HCT116 (cell line): ENCODE measurements around the gene RANGAP1. TPM values are rescaled to one million over a fixed set of nuclear protein-coding genes. Genes with fewer than 3 reads are reported as not detected.

Experiments
- ATAC-seq: fragments of 200-7000 bp; cut with Tn5 transposase; 2 replicates; pipeline ENCODE4 v1.9.1; 2020; ENCODE audit warnings: mild to moderate bottlenecking, moderate library complexity
- BruUV-seq: library from RNA; stranded (reverse); fragments of 400-500 nt; replicated peaks from 2 replicates; lab custom pipeline; 2021; lab: Mats Ljungman, UMichigan
- CTCF ChIA-PET: fragments of 300-600 bp; sonication (Branson Sonifier 250); formaldehyde crosslinking; loops from one replicate; lab custom pipeline; 2021; ENCODE audit warnings: antibody characterized with exemption; lab: Charles Lee
- POLR2A ChIA-PET: fragments of 300-600, 350-600 bp; sonication (Branson Sonifier 250); formaldehyde crosslinking; loops from one replicate; lab custom pipeline; 2021; ENCODE audit warnings: antibody characterized with exemption; lab: Charles Lee
- RAD21 ChIA-PET, 2 experiments: fragments of 300-600 bp; sonication (Branson Sonifier 250); formaldehyde crosslinking; loops; one replicate each; lab custom pipeline; 2023; ENCODE audit warnings: low total read pairs in 2 of 2; ENCODE audit not compliant: uncharacterized antibody in 2 of 2, unreplicated experiment in 2 of 2, low non-redundant PET in 1 of 2; lab: Charles Lee
- DNase-seq: peaks from one replicate; pipeline ENCODE4 v3.0.0-alpha.2; 2010; ENCODE audit warnings: low read depth, low spot score
- H2AFZ ChIP-seq: fragments of 200-600 bp; shearing (Covaris generic), sonication (generic); 2 replicates; pipeline ENCODE4 v1.6.1; 2017; ENCODE audit warnings: low read depth, mixed run types, mixed read lengths, antibody characterized with exemption, low read length; ENCODE audit not compliant: poor library complexity, severe bottlenecking
- H3K27ac ChIP-seq: 2 replicates; pipeline ENCODE4 v1.5.1; 2012; ENCODE audit warnings: low read depth, low read length
- H3K27me3 ChIP-seq: fragments of 200-600 bp; sonication (generic); 2 replicates; pipeline ENCODE4 v1.6.1; 2016; ENCODE audit warnings: mixed run types, low read length, mixed read lengths; ENCODE audit not compliant: insufficient read depth
- H3K36me3 ChIP-seq, 2 experiments: fragments of 200-500 bp in 1 of 2; fragments of 200-600 bp in 1 of 2; sonication (Bioruptor generic) in 1 of 2; sonication (generic) in 1 of 2; 2 replicates each; pipeline versions ENCODE4 v1.5.1 to v1.6.1; 2014 to 2016; ENCODE audit warnings: low read length in 2 of 2, inconsistent platforms in 1 of 2, mixed read lengths in 1 of 2, mixed run types in 1 of 2; ENCODE audit not compliant: insufficient read depth in 2 of 2, control insufficient read depth in 1 of 2
- H3K4me1 ChIP-seq, 2 experiments: fragments of 200-600 bp in 1 of 2; sonication (generic) in 1 of 2; 2 replicates each; pipeline versions ENCODE4 v1.5.1 to v1.6.1; 2012 to 2017; ENCODE audit warnings: low read length in 2 of 2, inconsistent platforms in 1 of 2, mild to moderate bottlenecking in 1 of 2, mixed read lengths in 1 of 2, mixed run types in 1 of 2, moderate library complexity in 1 of 2; ENCODE audit not compliant: insufficient read depth in 2 of 2, control insufficient read depth in 1 of 2
- H3K4me2 ChIP-seq: fragments of 200-600 bp; sonication (generic); 2 replicates; pipeline ENCODE4 v1.6.1; 2017; ENCODE audit warnings: mixed run types, low read length, mixed read lengths
- H3K4me3 ChIP-seq, 2 experiments: fragments of 200-600 bp in 1 of 2; sonication (generic) in 1 of 2; replicated peaks in 1 of 2; 2 replicates each; pipeline ENCODE4 v1.5.1; 2011 to 2016; ENCODE audit warnings: low read length in 2 of 2, control low read depth in 1 of 2, low read depth in 1 of 2, mild to moderate bottlenecking in 1 of 2, mixed read lengths in 1 of 2, mixed run types in 1 of 2
- H3K79me2 ChIP-seq: fragments of 200-600 bp; sonication (generic); 2 replicates; pipeline ENCODE4 v1.6.1; 2017; ENCODE audit warnings: mild to moderate bottlenecking, mixed run types, low read length, moderate library complexity, mixed read lengths; ENCODE audit not compliant: insufficient read depth
- H3K9ac ChIP-seq: fragments of 200-600 bp; sonication (generic); 2 replicates; pipeline ENCODE4 v1.6.1; 2016; ENCODE audit warnings: low read length, mixed read lengths
- H3K9me2 ChIP-seq: fragments of 200-600 bp; sonication (generic), shearing (Covaris generic); 2 replicates; pipeline ENCODE4 v1.6.1; 2017; ENCODE audit warnings: mixed run types, mild to moderate bottlenecking, moderate library complexity; ENCODE audit not compliant: insufficient read depth
- H3K9me3 ChIP-seq, 2 experiments: fragments of 200-500 bp in 1 of 2; fragments of 200-600 bp in 1 of 2; sonication (Bioruptor generic) in 1 of 2; sonication (generic) in 1 of 2; 2 replicates each; pipeline ENCODE4 v1.6.1; 2014 to 2017; ENCODE audit warnings: low read length in 2 of 2, mixed read lengths in 2 of 2, inconsistent platforms in 1 of 2, low read depth in 1 of 2, mild to moderate bottlenecking in 1 of 2, mixed run types in 1 of 2, moderate library complexity in 1 of 2; ENCODE audit not compliant: control insufficient read depth in 1 of 2, insufficient read depth in 1 of 2
- H4K20me1 ChIP-seq: fragments of 200-600 bp; sonication (generic), shearing (Covaris generic); 2 replicates; pipeline ENCODE4 v1.6.1; 2017; ENCODE audit warnings: mixed run types, mild to moderate bottlenecking, moderate library complexity; ENCODE audit not compliant: insufficient read depth
- POLR2A ChIP-seq: IDR thresholded peaks from 2 replicates; pipeline ENCODE4 v1.7.0; 2011; ENCODE audit warnings: borderline replicate concordance; ENCODE audit not compliant: insufficient read depth, insufficient read length; ENCODE audit errors: extremely low read depth
- POLR2AphosphoS5 ChIP-seq: IDR thresholded peaks from 2 replicates; pipeline ENCODE4 v1.6.1; 2011; ENCODE audit warnings: mild to moderate bottlenecking, low read depth, low read length, moderate library complexity
- ZFX ChIP-seq: fragments of 450-650 bp; IDR thresholded peaks from 2 replicates; pipeline ENCODE4 v1.6.1; 2017
- ZNF274 ChIP-seq: fragments of 200-500 bp; sonication (Bioruptor generic); IDR thresholded peaks from 2 replicates; pipeline ENCODE4 v1.6.1; 2014; ENCODE audit warnings: mild to moderate bottlenecking, low read depth, low read length, inconsistent platforms
- intact Hi-C: fragments of 100-400 bp; cut with micrococcal nuclease; formaldehyde crosslinking; loops from 2 replicates; pipeline ENCODE4 v1.10.0; 2022
- total RNA-seq: library from RNA; stranded (reverse); gene quantifications from one replicate; pipeline ENCODE4 v1.2.1, GENCODE V29; 2021; ENCODE audit not compliant: unreplicated experiment
- TF ChIP-seq, protein P1 (sequence below), 3 experiments: fragments of 200-600 bp in 1 of 3; sonication (generic) in 1 of 3; IDR thresholded peaks in 2 of 3; conservative IDR thresholded peaks in 1 of 3; 2 replicates each; pipeline ENCODE4 v1.5.1; 2012 to 2017; ENCODE audit warnings: low read depth in 2 of 3, low read length in 2 of 3, antibody characterized with exemption in 1 of 3, borderline replicate concordance in 1 of 3, control low read depth in 1 of 3, mild to moderate bottlenecking in 1 of 3, mixed read lengths in 1 of 3, mixed run types in 1 of 3, moderate library complexity in 1 of 3; ENCODE audit not compliant: insufficient read depth in 1 of 3

RANGAP1 gene
- total RNA-seq, 1 experiment from 2014 or later: 121 TPM

DNA sequence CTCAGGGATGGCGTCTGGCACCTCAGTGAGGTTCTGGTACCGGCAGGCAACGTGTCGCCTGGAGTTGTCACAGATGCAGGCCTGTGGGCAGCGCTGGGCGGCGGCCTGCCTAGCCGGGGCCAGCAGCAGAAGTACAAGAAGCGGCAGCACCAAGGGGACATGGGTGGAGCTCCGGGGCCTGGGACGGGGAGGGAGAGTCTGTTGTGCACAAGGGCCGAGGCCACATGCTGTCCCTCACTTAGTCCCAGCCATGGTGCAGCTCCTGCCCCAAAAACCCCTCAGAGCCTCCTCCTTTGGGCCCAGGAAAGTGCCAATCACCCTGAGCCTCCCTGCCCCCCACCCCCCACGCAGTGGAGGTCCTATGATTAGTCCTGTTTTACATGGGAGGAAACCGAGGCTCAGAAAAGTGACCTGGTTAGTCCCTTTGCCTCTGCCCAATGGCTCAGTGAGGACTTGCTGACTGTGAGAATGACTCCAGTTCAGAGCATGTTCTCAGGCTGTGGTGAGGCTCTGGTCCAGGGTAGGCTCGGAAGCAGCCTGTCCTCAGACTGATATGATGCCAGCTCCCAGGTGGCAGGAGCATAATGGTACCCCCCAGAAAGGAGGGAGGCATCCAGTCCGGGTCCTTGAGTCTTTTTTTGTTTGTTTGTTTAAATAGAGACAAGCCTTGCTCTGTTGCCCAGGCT is 46.4 kb downstream of the RANGAP1 start:
- DNase-seq: no peak
- BruUV-seq: no TSS peak
- Histone ChIP-seq H3K4me2 (no peak overlapping the region), H3K27ac (no peak overlapping the region), H3K9ac (no peak overlapping the region), H3K27me3 (no peaks in the 10 kb centered on the region), H4K20me1 (peaks cover 4% of the 10 kb centered on the region; the same call in 1 of the 2 replicates), H3K36me3 (no peaks in the 10 kb centered on the region), H3K4me1 (peaks cover 11 to 13% of the 10 kb centered on the region in 2 experiments; a peak in 3 of 4 replicates), H3K9me3 (no peaks in the 10 kb centered on the region), H3K79me2 (no peaks in the 10 kb centered on the region), H3K9me2 (no peaks in the 10 kb centered on the region), H3K4me3 (no peak overlapping the region), H2AFZ (no peak overlapping the region)
- RAD21 ChIA-PET: no interaction called here
- CTCF ChIA-PET: no interaction called here
- intact Hi-C loops: no loop called here
- POLR2A ChIA-PET: no interaction called here
- ATAC-seq: no peak
- TF ChIP-seq POLR2AphosphoS5 (no peak), ZNF274 (no peak), ZFX (no peak), POLR2A (no peak)
- TF ChIP-seq, protein P1, sequence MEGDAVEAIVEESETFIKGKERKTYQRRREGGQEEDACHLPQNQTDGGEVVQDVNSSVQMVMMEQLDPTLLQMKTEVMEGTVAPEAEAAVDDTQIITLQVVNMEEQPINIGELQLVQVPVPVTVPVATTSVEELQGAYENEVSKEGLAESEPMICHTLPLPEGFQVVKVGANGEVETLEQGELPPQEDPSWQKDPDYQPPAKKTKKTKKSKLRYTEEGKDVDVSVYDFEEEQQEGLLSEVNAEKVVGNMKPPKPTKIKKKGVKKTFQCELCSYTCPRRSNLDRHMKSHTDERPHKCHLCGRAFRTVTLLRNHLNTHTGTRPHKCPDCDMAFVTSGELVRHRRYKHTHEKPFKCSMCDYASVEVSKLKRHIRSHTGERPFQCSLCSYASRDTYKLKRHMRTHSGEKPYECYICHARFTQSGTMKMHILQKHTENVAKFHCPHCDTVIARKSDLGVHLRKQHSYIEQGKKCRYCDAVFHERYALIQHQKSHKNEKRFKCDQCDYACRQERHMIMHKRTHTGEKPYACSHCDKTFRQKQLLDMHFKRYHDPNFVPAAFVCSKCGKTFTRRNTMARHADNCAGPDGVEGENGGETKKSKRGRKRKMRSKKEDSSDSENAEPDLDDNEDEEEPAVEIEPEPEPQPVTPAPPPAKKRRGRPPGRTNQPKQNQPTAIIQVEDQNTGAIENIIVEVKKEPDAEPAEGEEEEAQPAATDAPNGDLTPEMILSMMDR (IDR thresholded peaks at IDR 0.05 in 2 of 3, conservative IDR thresholded peaks at IDR 0.05 in 1 of 3; ENCODE audit: borderline replicate concordance in 1 of 3, insufficient read depth in 1 of 3, low read depth in 2 of 3, low read length in 2 of 3): no peak
- TF ChIP-seq, all 23 proteins: peak for 0
